Measurements from ENCODE around the gene C22orf15.

C22orf15 gene

GRCh38 chr22:23800297-23801237 is 37.8 kb downstream of the C22orf15 start:
- TF ChIP-seq EGR1 (IDR thresholded peaks at IDR 0.05) (no peak), YY1 (IDR thresholded peaks at IDR 0.05; ENCODE audit: low read depth) (no peak), FOXM1 (IDR thresholded peaks at IDR 0.05; ENCODE audit: borderline replicate concordance, low read depth) (no peak), CREB1 (IDR thresholded peaks at IDR 0.05; ENCODE audit: low read depth) (no peak), TAF1 (IDR thresholded peaks at IDR 0.05; ENCODE audit: low read depth) (no peak)
- TF ChIP-seq, protein P1, sequence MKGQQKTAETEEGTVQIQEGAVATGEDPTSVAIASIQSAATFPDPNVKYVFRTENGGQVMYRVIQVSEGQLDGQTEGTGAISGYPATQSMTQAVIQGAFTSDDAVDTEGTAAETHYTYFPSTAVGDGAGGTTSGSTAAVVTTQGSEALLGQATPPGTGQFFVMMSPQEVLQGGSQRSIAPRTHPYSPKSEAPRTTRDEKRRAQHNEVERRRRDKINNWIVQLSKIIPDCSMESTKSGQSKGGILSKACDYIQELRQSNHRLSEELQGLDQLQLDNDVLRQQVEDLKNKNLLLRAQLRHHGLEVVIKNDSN (IDR thresholded peaks at IDR 0.05): no peak
- TF ChIP-seq, protein P2, sequence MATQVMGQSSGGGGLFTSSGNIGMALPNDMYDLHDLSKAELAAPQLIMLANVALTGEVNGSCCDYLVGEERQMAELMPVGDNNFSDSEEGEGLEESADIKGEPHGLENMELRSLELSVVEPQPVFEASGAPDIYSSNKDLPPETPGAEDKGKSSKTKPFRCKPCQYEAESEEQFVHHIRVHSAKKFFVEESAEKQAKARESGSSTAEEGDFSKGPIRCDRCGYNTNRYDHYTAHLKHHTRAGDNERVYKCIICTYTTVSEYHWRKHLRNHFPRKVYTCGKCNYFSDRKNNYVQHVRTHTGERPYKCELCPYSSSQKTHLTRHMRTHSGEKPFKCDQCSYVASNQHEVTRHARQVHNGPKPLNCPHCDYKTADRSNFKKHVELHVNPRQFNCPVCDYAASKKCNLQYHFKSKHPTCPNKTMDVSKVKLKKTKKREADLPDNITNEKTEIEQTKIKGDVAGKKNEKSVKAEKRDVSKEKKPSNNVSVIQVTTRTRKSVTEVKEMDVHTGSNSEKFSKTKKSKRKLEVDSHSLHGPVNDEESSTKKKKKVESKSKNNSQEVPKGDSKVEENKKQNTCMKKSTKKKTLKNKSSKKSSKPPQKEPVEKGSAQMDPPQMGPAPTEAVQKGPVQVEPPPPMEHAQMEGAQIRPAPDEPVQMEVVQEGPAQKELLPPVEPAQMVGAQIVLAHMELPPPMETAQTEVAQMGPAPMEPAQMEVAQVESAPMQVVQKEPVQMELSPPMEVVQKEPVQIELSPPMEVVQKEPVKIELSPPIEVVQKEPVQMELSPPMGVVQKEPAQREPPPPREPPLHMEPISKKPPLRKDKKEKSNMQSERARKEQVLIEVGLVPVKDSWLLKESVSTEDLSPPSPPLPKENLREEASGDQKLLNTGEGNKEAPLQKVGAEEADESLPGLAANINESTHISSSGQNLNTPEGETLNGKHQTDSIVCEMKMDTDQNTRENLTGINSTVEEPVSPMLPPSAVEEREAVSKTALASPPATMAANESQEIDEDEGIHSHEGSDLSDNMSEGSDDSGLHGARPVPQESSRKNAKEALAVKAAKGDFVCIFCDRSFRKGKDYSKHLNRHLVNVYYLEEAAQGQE (IDR thresholded peaks at IDR 0.05; ENCODE audit: low read depth): no peak

GRCh38 chr22:23801238-23801821 is 38.5 kb downstream of the C22orf15 start:
- TF ChIP-seq YY1 (IDR thresholded peaks at IDR 0.05; ENCODE audit: low read depth) (no peak), EGR1 (IDR thresholded peaks at IDR 0.05) (no peak), FOXM1 (IDR thresholded peaks at IDR 0.05; ENCODE audit: borderline replicate concordance, low read depth) (no peak), NFIC (IDR thresholded peaks at IDR 0.05) (no peak), MAX (IDR thresholded peaks at IDR 0.05) (no peak), EP300 (IDR thresholded peaks at IDR 0.05; ENCODE audit: borderline replicate concordance) (no peak), ZBTB7A (IDR thresholded peaks at IDR 0.05; ENCODE audit: low read depth) (no peak), CEBPB (IDR thresholded peaks at IDR 0.05) (no peak), TAF1 (IDR thresholded peaks at IDR 0.05; ENCODE audit: low read depth) (no peak), TCF12 (IDR thresholded peaks at IDR 0.05; ENCODE audit: low read depth) (no peak)
- TF ChIP-seq, protein P1 (IDR thresholded peaks at IDR 0.05): no peak
- TF ChIP-seq, protein P2 (IDR thresholded peaks at IDR 0.05; ENCODE audit: low read depth): no peak

- TF ChIP-seq EP300 (IDR thresholded peaks at IDR 0.05; ENCODE audit: borderline replicate concordance) (no peak), MAX (IDR thresholded peaks at IDR 0.05) (no peak), YY1 (IDR thresholded peaks at IDR 0.05; ENCODE audit: low read depth) (no peak), CREB1 (IDR thresholded peaks at IDR 0.05; ENCODE audit: low read depth) (no peak), EGR1 (IDR thresholded peaks at IDR 0.05) (no peak), FOXM1 (IDR thresholded peaks at IDR 0.05; ENCODE audit: borderline replicate concordance, low read depth) (no peak), CEBPB (IDR thresholded peaks at IDR 0.05) (no peak), ZBTB7A (IDR thresholded peaks at IDR 0.05; ENCODE audit: low read depth) (no peak), NFIC (IDR thresholded peaks at IDR 0.05) (no peak), TAF1 (IDR thresholded peaks at IDR 0.05; ENCODE audit: low read depth) (no peak), TEAD4 (IDR thresholded peaks at IDR 0.05) (no peak), RAD21 (IDR thresholded peaks at IDR 0.05; ENCODE audit: low read depth) (no peak), TCF12 (IDR thresholded peaks at IDR 0.05; ENCODE audit: low read depth) (no peak)
- TF ChIP-seq, protein P1 (IDR thresholded peaks at IDR 0.05): no peak
- TF ChIP-seq, protein P2 (IDR thresholded peaks at IDR 0.05; ENCODE audit: low read depth): no peak
These were observed 39.1 kb downstream of the C22orf15 start for GRCh38 chr22:23801886-23802377.
